H1 (cell line): ENCODE data around the gene SEMA6D. TPM values are rescaled to one million over a fixed set of nuclear protein-coding genes. Genes with fewer than 3 reads are reported as not detected.

Experiments used
- CTCF ChIA-PET: fragments of 300-600 bp; sonication (Branson Sonifier 250); formaldehyde crosslinking; loops from one replicate; lab custom pipeline; 2021; ENCODE audit not compliant: partially characterized antibody; lab: Charles Lee
- POLR2A ChIA-PET: fragments of 300-600 bp; sonication (Branson Sonifier 250); formaldehyde crosslinking; loops from one replicate; lab custom pipeline; 2021; ENCODE audit warnings: inconsistent platforms; ENCODE audit not compliant: partially characterized antibody; lab: Charles Lee
- DNase-seq, 2 experiments: peaks; one replicate each; pipeline versions ENCODE4 v3.0.0 to v3.0.0-alpha.2; 2010 to 2022; ENCODE audit warnings: low spot score in 2 of 2, low read depth in 1 of 2, mixed read lengths in 1 of 2
- FAIRE-seq: peaks from 2 replicates; lab custom pipeline; 2011; peaks lifted over from hg19 to GRCh38; lab: Jason Lieb, UNC
- H2AFZ ChIP-seq: 2 replicates; pipeline ENCODE4 v1.8.1; 2012; ENCODE audit warnings: low read length, inconsistent platforms
- H2AK5ac ChIP-seq: 2 replicates; pipeline ENCODE4 v1.6.1; 2013; ENCODE audit warnings: low read depth, low read length
- H2BK120ac ChIP-seq: replicated peaks from 2 replicates; pipeline ENCODE3; 2013; ENCODE audit warnings: low read depth, low read length, inconsistent platforms
- H2BK12ac ChIP-seq: 2 replicates; pipeline ENCODE4 v1.6.1; 2013; ENCODE audit warnings: low read depth, low read length
- H2BK15ac ChIP-seq: 2 replicates; pipeline ENCODE4 v1.6.1; 2013; ENCODE audit warnings: low read length
- H2BK20ac ChIP-seq: 2 replicates; pipeline ENCODE4 v1.6.1; 2013; ENCODE audit warnings: low read length
- H2BK5ac ChIP-seq: 2 replicates; pipeline ENCODE4 v1.6.1; 2013; ENCODE audit warnings: low read depth, low read length
- H3K14ac ChIP-seq: 2 replicates; pipeline ENCODE4 v1.6.1; 2013; ENCODE audit warnings: inconsistent platforms; ENCODE audit not compliant: insufficient read length
- H3K18ac ChIP-seq: 2 replicates; pipeline ENCODE4 v1.6.1; 2013; ENCODE audit warnings: low read length; ENCODE audit errors: extremely low read depth
- H3K23ac ChIP-seq: 2 replicates; pipeline ENCODE4 v1.6.1; 2013; ENCODE audit warnings: inconsistent platforms; ENCODE audit not compliant: insufficient read length
- H3K23me2 ChIP-seq: 2 replicates; pipeline ENCODE4 v1.6.1; 2013; ENCODE audit warnings: low read depth, low read length
- H3K27ac ChIP-seq: 2 replicates; pipeline ENCODE4 v1.6.1; 2011; ENCODE audit warnings: low read depth, low read length, inconsistent platforms
- H3K27me3 ChIP-seq, 4 experiments: replicated peaks in 1 of 4; 1 replicate in 1 of 4; 2 replicates in 3 of 4; pipeline versions ENCODE4 v1.6.1 to v1.8.1; 2011 to 2013; ENCODE audit warnings: low read length in 3 of 4, mild to moderate bottlenecking in 3 of 4, inconsistent platforms in 2 of 4, mixed read lengths in 2 of 4, moderate library complexity in 1 of 4; ENCODE audit not compliant: control insufficient read depth in 3 of 4, insufficient read depth in 3 of 4; ENCODE audit errors: extremely low read depth in 1 of 4
- H3K36me3 ChIP-seq, 4 experiments: 2 replicates each; pipeline versions ENCODE4 v1.6.1 to v1.8.1; 2011 to 2013; ENCODE audit warnings: mild to moderate bottlenecking in 4 of 4, low read length in 3 of 4, moderate library complexity in 2 of 4, control low read depth in 1 of 4, inconsistent platforms in 1 of 4; ENCODE audit not compliant: insufficient read depth in 4 of 4, control insufficient read depth in 2 of 4
- H3K4ac ChIP-seq: replicated peaks from 2 replicates; pipeline ENCODE3; 2013; ENCODE audit warnings: low read length, low read depth, mixed read lengths, inconsistent platforms; ENCODE audit not compliant: insufficient read length
- H3K4me1 ChIP-seq, 4 experiments: replicated peaks in 1 of 4; 1 replicate in 1 of 4; 2 replicates in 3 of 4; pipeline versions ENCODE4 v1.6.1 to v1.8.1; 2011 to 2013; ENCODE audit warnings: low read length in 3 of 4, inconsistent platforms in 2 of 4, mixed read lengths in 1 of 4; ENCODE audit not compliant: insufficient read depth in 4 of 4, control insufficient read depth in 3 of 4
- H3K4me2 ChIP-seq, 2 experiments: 2 replicates each; pipeline versions ENCODE4 v1.6.1 to v1.8.1; 2011 to 2013; ENCODE audit warnings: low read depth in 2 of 2, low read length in 2 of 2, control low read depth in 1 of 2, inconsistent platforms in 1 of 2, mild to moderate bottlenecking in 1 of 2; ENCODE audit not compliant: insufficient read depth in 1 of 2
- H3K4me3 ChIP-seq, 4 experiments: fragments of 200-600, 300-600 bp in 1 of 4; sonication (generic), shearing (Covaris generic), sonication (Bioruptor Twin) in 1 of 4; 2 replicates each; pipeline versions ENCODE4 v1.5.1 to v1.8.1; 2011 to 2016; ENCODE audit warnings: low read length in 4 of 4, low read depth in 3 of 4, control low read depth in 2 of 4, inconsistent platforms in 2 of 4, mild to moderate bottlenecking in 2 of 4, mixed read lengths in 1 of 4, moderate library complexity in 1 of 4; ENCODE audit not compliant: insufficient read depth in 2 of 4; ENCODE audit errors: extremely low read depth in 1 of 4
- H3K56ac ChIP-seq: replicated peaks from 2 replicates; pipeline ENCODE3; 2013; ENCODE audit warnings: low read depth, mild to moderate bottlenecking, mixed read lengths, low read length, inconsistent platforms; ENCODE audit not compliant: insufficient read length
- H3K79me1 ChIP-seq: 2 replicates; pipeline ENCODE4 v1.6.1; 2013; ENCODE audit warnings: low read depth, low read length, control low read depth
- H3K79me2 ChIP-seq, 2 experiments: 2 replicates each; pipeline versions ENCODE4 v1.6.1 to v1.8.1; 2012 to 2013; ENCODE audit warnings: low read length in 2 of 2, mild to moderate bottlenecking in 2 of 2, inconsistent platforms in 1 of 2; ENCODE audit not compliant: insufficient read depth in 2 of 2, control insufficient read depth in 1 of 2
- H3K9ac ChIP-seq, 4 experiments: replicated peaks in 1 of 4; 1 replicate in 1 of 4; 2 replicates in 3 of 4; pipeline versions ENCODE4 v1.6.1 to v1.8.1; 2011 to 2013; ENCODE audit warnings: low read depth in 3 of 4, low read length in 3 of 4, control low read depth in 2 of 4, mild to moderate bottlenecking in 2 of 4, moderate library complexity in 2 of 4, inconsistent platforms in 1 of 4; ENCODE audit errors: extremely low read depth in 1 of 4
- H3K9me3 ChIP-seq, 2 experiments: 2 replicates each; pipeline versions ENCODE4 v1.6.1 to v1.8.1; 2012 to 2013; ENCODE audit warnings: mild to moderate bottlenecking in 2 of 2, moderate library complexity in 2 of 2, control low read depth in 1 of 2, inconsistent platforms in 1 of 2, low read depth in 1 of 2, low read length in 1 of 2, mixed read lengths in 1 of 2; ENCODE audit not compliant: insufficient read depth in 2 of 2
- H4K20me1 ChIP-seq, 2 experiments: replicated peaks in 1 of 2; 2 replicates each; pipeline versions ENCODE3 to v1.8.1; 2011 to 2013; ENCODE audit warnings: inconsistent platforms in 2 of 2, low read length in 2 of 2, mild to moderate bottlenecking in 1 of 2; ENCODE audit not compliant: insufficient read depth in 2 of 2, control insufficient read depth in 1 of 2
- H4K5ac ChIP-seq: 2 replicates; pipeline ENCODE4 v1.6.1; 2013; ENCODE audit warnings: low read length, low read depth, mixed read lengths, inconsistent platforms; ENCODE audit not compliant: insufficient read length
- H4K8ac ChIP-seq: 2 replicates; pipeline ENCODE4 v1.8.0; 2013; ENCODE audit warnings: mild to moderate bottlenecking, moderate library complexity, low read length, inconsistent platforms; ENCODE audit not compliant: insufficient read depth; ENCODE audit errors: extremely low read depth
- H4K91ac ChIP-seq: replicated peaks from 2 replicates; pipeline ENCODE3; 2013; ENCODE audit warnings: low read length, mixed read lengths, inconsistent platforms; ENCODE audit not compliant: insufficient read length
- CBX5 ChIP-seq: fragments of 300-800, 300-1000 bp; sonication (generic); IDR thresholded peaks from 2 replicates; pipeline ENCODE4 v1.7.1; 2016; ENCODE audit warnings: antibody characterized with exemption, low read length, low read depth
- CTBP2 ChIP-seq: IDR thresholded peaks from 2 replicates; pipeline ENCODE4 v1.7.0; 2011; ENCODE audit warnings: borderline replicate concordance, mild to moderate bottlenecking, moderate library complexity, mixed read lengths, low read length; ENCODE audit not compliant: insufficient read depth, insufficient read length
- GTF2F1 ChIP-seq: IDR thresholded peaks from 2 replicates; pipeline ENCODE4 v1.6.1; 2012; ENCODE audit warnings: low read depth, low read length, improper control_type of control experiment, borderline replicate concordance
- HDAC6 ChIP-seq: IDR thresholded peaks from one replicate; pipeline ENCODE4 v1.7.1; 2012; ENCODE audit warnings: low read depth, mild to moderate bottlenecking, inconsistent platforms, low read length, moderate library complexity
- MAFK ChIP-seq: IDR thresholded peaks from 2 replicates; pipeline ENCODE4 v1.6.1; 2012; ENCODE audit warnings: low read depth, mild to moderate bottlenecking, improper control_type of control experiment, low read length
- RFX5 ChIP-seq: IDR thresholded peaks from 2 replicates; pipeline ENCODE4 v1.6.1; 2011; ENCODE audit warnings: low read depth, low read length, improper control_type of control experiment, borderline replicate concordance
- SIX5 ChIP-seq: IDR thresholded peaks from 2 replicates; pipeline ENCODE4 v1.6.1; 2011; ENCODE audit warnings: mild to moderate bottlenecking, low read depth, low read length
- TEAD4 ChIP-seq: IDR thresholded peaks from 2 replicates; pipeline ENCODE4 v1.6.1; 2012; ENCODE audit warnings: low read depth, low read length, inconsistent platforms, mixed read lengths
- WGBS, 2 experiments: shearing (Covaris generic) in 1 of 2; methylation state at CpG; one replicate each; pipeline versions ENCODE4 v1.1.6 to v1.1.7; 2013 to 2015; ENCODE audit warnings: low lambda C conversion rate in 2 of 2, mixed read lengths in 2 of 2, inconsistent platforms in 1 of 2, low coverage in 1 of 2, missing lambda C conversion rate in 1 of 2; ENCODE audit not compliant: insufficient replicate concordance in 2 of 2, insufficient coverage in 1 of 2, insufficient read length in 1 of 2; ENCODE audit errors: extremely low coverage in 1 of 2, missing lambda C conversion rate in 1 of 2; 5-methylcytosine and 5-hydroxymethylcytosine counted together
- polyA plus RNA-seq, 7 experiments: library from polyadenylated mRNA; depleted of rRNA in 3 of 7; stranded (reverse) in 5 of 7; unstranded in 2 of 7; fragments of >200 nt in 5 of 7; fragments of 200-250 nt in 2 of 7; gene quantifications; 1 replicate in 5 of 7; 2 replicates in 1 of 7; 4 replicates in 1 of 7; pipeline versions ENCODE4 v1.2.1 to v1.2.3, GENCODE V29; 2011 to 2013; ENCODE audit warnings: missing spikeins in 2 of 7, mixed read lengths in 2 of 7
- total RNA-seq: library from RNA; stranded (reverse); fragmentation: NEBNext Ultra II Directional; extraction: Animal tissue kit (Norgen Biotek cat#: 25700); gene quantifications from 2 replicates; pipeline ENCODE4 v1.2.1, GENCODE V29; 2021
- TF ChIP-seq, protein P1 (sequence below): IDR thresholded peaks from 2 replicates; pipeline ENCODE4 v1.6.1; 2012; ENCODE audit warnings: inconsistent platforms

The SEMA6D gene
- total and polyA plus RNA-seq, 2 of the 8 experiments (the other 6 are each of a cell fraction or from before 2014, with no cell fraction given) = 2.2 to 3.8 TPM

DNA sequence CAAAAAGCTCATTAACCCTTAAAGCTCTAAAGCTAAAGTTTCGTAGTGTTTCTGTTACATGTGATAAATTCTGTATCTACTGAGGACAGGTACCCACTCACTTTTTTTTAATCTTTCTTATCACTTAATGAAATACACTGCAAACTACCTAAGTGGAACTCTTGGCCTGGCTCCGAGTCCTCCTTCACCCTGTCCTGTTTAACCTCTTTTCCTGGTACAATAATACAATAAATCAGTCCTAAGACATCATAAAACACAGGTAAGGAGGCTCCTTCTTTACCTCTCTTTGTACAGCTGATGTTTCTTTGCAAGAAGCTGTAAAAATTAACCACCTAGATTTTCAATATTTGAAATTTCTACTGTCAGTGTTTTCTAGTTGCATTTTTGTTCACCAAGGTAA, 15.8 kb downstream of the SEMA6D start:
- no peak overlapping the region for H3K27ac ChIP-seq
- no peak overlapping the region for H2BK12ac ChIP-seq
- H2AFZ ChIP-seq = no peak overlapping the region
- no peak overlapping the region for H2BK15ac ChIP-seq
- H3K36me3 ChIP-seq = no peaks in the 10 kb centered on the region
- no peaks in the 10 kb centered on the region for H3K27me3 ChIP-seq
- no peak overlapping the region for H2BK120ac ChIP-seq
- no peak overlapping the region for H4K8ac ChIP-seq
- no peak overlapping the region for H3K4me2 ChIP-seq
- no peak overlapping the region for H3K4me3 ChIP-seq
- no peak overlapping the region for H3K14ac ChIP-seq
- H3K79me1 ChIP-seq = no peaks in the 10 kb centered on the region
- POLR2A ChIA-PET = no interaction called here
- DNase-seq (no peak), FAIRE-seq (no peak)
- H4K5ac ChIP-seq = no peak overlapping the region
- no peak overlapping the region for H3K18ac ChIP-seq
- no peak overlapping the region for H3K56ac ChIP-seq
- WGBS, 2 experiments = 93% methylated on average over 2 of the region's 2 CpGs; no CpG with 5 or more reads in 1 of the 2 experiments
- no peaks in the 10 kb centered on the region for H3K79me2 ChIP-seq
- no peak overlapping the region for H2BK5ac ChIP-seq
- H3K4ac ChIP-seq = no peak overlapping the region
- no peak overlapping the region for H2AK5ac ChIP-seq
- H2BK20ac ChIP-seq = no peak overlapping the region
- H4K20me1 ChIP-seq = no peaks in the 10 kb centered on the region
- no peak overlapping the region for H3K9ac ChIP-seq
- H3K23me2 ChIP-seq = no peaks in the 10 kb centered on the region
- H3K9me3 ChIP-seq = no peaks in the 10 kb centered on the region
- no peak overlapping the region for H4K91ac ChIP-seq
- H3K4me1 ChIP-seq = peaks cover 0 to 7% (median 1%) of the 10 kb centered on the region in 4 experiments; a peak in 2 of 7 replicates
- H3K23ac ChIP-seq = no peak overlapping the region
- CTCF ChIA-PET = interaction anchor here (1.1 kb wide), 1 partner anchor 16 kb away, joined by 3 read pairs; the partner anchor contains the start of gene SEMA6D
- no peak for TF ChIP-seq SIX5
- TF ChIP-seq, protein P1, sequence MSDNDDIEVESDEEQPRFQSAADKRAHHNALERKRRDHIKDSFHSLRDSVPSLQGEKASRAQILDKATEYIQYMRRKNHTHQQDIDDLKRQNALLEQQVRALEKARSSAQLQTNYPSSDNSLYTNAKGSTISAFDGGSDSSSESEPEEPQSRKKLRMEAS = no peak
- no peak for TF ChIP-seq MAFK
- no peak for TF ChIP-seq TEAD4
- no peak for TF ChIP-seq RFX5
- TF ChIP-seq CTBP2 = no peak
- no peak for TF ChIP-seq HDAC6
- TF ChIP-seq CBX5 = no peak
- no peak for TF ChIP-seq GTF2F1
